ENCODE results near the gene COQ8A. TPM values are rescaled to one million over a fixed set of nuclear protein-coding genes. Genes with fewer than 3 reads are reported as not detected.
A peak's percentile ranks its signal among the peaks of the same experiment; 100 is the strongest.
"Not testable (repeated sequence)": the region's sequence is repeated elsewhere in the genome, so short reads cannot be mapped to it uniquely, and the experiment has no call there.

Gene COQ8A
- total RNA-seq, 1 experiment from 2014 or later = 7.7 TPM

DNA sequence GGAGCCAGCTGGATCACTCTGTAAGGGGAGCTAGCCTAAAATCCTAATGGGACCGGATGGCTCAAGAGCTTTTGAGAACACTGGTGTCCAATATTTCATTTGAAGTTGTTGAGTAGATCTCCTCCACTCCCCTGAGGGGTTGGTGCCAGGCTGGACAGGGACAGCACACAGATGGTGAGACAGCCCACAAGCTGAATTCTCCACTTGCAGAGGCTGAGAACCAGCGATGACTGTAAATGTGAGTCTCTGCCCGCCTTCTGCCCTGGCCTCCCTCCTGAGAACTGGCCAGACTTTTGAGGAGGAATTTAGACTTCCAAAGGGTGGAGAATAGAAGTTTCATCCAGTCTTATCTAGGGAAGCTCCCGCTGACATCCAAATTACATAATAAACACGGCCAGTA lies 20.5 kb upstream of the COQ8A start:
- DNase-seq (ENCODE audit: low read depth) = no peak

DNA sequence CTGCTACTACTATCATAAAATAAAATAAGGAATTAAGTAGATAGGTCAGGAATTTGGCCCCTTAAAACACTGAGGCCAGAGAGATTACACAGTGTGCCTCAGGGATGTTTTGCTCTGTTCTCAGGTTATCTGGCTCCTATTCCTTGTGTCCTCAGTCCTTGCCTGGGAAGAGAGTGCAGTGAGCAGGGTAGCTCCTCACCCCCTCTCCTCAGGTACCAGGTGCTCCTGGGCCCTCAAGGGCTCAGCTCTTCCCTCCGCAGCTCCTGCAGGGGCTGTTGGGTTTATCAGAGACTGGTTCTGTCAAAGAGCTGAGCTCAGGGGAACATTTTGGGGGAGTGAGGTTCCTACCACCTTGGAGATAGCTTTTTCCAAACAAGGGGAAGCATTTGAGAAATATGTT lies 20.1 kb upstream of the COQ8A start:
- in situ Hi-C loops (cut with HindIII; ENCODE audit: low pct_unique_long_range_greater_than_20kb, low sequenced_read_pairs) = no loop called here
- DNase-seq (ENCODE audit: low read depth) = no peak

More for the DNA sequence above, 20.5 kb upstream of the COQ8A start:
- in situ Hi-C loops (cut with HindIII; ENCODE audit: low pct_unique_long_range_greater_than_20kb, low sequenced_read_pairs) = no loop called here

DNA sequence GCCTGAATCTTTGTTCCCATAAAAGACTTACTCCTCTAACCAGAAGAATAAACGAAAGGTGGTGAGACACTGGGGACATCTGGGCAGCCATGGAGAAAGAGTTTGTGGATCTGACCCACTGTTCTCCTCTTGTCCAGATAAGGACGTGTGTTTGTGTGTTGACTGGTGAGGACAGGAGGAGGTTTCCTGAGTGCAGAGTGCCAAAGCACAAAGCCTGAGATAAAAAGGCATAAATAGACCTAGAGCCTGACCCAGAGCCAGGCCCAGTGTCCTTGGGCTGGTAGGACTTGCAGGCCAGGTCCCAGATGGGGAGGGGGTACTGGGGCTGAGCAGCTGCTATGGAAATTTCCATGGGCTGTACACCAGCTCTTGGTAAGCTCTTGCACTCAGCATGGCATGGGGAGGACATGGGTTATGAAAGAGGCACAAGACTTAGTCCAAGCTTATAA lies 19.6 kb upstream of the COQ8A start:
- in situ Hi-C loops (cut with HindIII; ENCODE audit: low pct_unique_long_range_greater_than_20kb, low sequenced_read_pairs) = no loop called here
- DNase-seq (ENCODE audit: low read depth) = no peak

DNA sequence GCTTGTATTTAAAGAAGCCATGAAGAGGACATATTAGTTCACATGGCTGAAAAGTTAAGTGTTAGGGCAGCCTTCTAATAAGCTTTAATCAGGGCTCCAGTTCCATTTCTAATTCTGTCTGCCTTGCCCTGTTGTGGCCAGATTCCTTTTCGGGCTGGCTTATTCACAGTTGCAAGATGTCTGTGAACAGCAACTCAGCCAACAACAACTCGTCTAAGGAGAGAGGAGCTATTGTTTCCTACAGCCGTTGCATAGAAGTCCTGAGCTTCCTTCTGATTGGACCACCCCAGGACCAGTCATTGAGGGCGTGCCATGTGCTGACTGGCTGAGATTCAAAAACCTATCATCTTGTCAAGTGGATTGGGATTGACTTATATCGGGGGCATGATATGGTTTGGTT lies 18.6 kb upstream of the COQ8A start:
- no peak for DNase-seq (ENCODE audit: low read depth)
- in situ Hi-C loops (cut with HindIII; ENCODE audit: low pct_unique_long_range_greater_than_20kb, low sequenced_read_pairs) = no loop called here

DNA sequence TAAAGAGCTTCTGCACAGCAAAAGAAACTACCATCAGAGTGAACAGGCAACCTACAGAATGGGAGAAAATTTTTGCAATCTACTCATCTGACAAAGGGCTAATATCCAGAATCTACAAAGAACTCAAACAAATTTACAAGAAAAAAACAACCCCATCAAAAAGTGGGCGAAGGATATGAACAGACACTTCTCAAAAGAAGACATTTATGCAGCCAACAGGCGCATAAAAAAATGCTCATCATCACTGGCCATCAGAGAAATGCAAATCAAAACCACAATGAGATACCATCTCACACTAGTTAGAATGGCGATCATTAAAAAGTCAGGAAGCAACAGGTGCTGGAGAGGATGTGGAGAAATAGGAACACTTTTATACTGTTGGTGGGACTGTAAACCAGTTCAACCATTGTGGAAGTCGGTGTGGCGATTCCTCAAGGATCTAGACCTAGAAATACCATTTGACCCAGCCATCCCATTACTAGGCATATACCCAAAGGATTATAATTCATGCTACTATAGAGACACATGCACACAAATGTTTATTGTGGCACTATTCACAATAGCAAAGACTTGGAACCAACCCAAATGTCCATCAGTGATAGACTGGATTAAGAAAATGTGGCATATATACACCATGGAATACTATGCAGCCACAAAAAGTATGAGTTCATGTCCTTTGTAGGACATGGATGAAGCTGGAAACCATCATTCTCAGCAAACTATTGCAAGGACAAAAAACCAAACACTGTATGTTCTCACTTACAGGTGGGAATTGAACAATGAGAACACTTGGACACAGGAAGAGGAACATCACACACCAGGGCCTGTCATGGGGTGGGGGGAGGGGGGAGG lies 10.6 kb upstream of the COQ8A start:
- in situ Hi-C loops (cut with HindIII; ENCODE audit: low pct_unique_long_range_greater_than_20kb, low sequenced_read_pairs); DNase-seq (ENCODE audit: low read depth): not testable (repeated sequence)

DNA sequence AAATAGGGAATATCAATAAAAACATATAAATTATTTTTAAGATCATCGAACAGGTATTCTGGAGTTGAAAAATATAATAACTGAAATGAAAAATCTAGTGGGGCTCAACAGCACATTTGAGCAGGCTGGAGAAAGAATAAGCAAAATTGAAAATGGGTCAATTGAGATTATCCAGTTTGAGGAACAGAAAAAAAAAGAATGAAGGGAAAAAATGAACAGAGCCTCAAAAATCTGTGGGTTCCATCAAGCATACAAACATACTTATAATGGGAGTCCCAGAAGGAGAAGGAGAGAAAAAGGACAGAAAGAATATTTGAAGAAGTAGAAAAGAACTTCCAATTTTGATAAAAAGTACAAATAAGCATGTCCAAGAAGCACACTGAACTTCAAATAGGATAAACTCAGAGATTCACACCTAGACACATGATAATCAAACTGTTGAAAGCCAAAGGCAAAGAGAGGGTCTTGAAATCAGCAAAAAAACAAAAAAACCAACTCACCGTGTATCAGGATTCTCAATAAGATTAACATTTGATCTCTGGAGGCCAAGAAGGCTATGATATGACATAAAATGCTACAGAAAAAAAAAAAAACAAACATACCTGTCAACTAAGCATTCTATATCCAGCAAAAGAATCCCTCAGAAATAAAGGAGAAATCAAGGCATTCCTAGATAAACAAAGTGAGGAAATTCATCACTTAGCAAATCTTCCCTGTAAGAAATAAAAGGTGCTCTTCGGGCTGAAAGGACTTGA lies 5.4 kb upstream of the COQ8A start:
- peak; percentile 26 for DNase-seq (ENCODE audit: low read depth)
- in situ Hi-C loops (cut with HindIII; ENCODE audit: low pct_unique_long_range_greater_than_20kb, low sequenced_read_pairs) = no loop called here

DNA sequence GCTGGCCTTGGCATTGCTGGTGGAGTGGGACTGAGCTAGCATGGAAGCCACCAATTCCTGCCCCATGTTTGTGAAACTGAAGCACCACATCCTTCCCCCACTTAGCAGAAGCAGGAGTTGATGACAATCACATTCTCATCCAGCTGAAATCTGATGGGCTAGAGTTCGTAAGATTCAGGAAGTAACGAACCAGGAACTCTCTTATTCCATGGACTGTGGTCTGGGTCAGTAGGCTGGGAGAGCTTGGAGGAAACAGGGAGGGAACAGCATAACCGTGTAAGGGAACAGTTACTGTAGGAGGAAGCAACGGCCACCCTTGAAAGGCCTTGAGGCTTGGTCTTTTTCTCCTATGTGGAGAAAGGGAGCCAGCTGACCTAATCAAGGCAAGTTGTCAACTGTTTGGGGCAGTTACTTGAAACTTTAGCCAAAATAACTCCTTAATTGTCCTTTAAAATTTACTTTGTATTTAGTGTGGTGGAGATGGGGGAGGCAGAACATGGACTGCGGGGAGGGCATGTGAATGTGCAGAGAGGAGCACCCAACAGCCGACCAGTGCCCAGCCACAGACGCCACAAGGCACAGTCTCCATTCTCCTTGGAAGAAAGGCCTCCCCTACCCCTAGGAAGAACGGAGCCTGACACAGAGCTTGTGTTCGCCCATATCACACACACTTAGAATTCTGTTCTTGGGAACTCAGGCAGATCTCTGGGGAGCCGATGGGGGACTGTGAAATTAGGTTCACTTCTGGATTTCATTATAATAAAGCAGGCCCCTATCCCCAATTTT lies 2.0 kb upstream of the COQ8A start:
- DNase-seq (ENCODE audit: low read depth) = no peak
- in situ Hi-C loops (cut with HindIII; ENCODE audit: low pct_unique_long_range_greater_than_20kb, low sequenced_read_pairs) = no loop called here

DNA sequence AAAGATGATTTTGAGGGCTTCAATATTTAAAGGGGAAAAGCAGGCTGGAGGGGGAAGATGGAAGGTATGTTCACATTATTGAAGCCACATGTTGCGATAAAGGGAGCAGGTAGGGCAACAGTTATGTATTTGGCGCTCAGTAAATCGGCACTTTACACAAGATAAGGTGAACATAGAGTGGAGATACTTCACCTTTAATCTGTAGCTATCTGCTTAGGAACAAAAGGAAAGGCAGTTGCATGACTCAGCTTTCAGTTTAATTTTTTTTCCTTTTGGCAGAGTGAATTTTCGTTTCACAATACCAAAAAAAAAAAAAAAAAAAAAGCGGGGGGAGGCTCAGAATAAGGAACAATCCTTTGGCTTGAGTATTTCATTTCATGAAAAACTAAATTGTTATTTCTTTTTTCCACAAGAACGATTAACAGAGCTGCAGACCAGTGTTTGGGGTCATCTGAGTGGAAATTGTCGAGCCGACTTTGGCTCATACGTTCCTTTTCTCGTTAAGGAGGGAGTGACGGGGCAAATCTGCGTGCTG lies 1.1 kb upstream of the COQ8A start:
- DNase-seq (ENCODE audit: low read depth) = peak; percentile 65
- in situ Hi-C loops (cut with HindIII; ENCODE audit: low pct_unique_long_range_greater_than_20kb, low sequenced_read_pairs) = no loop called here

DNA sequence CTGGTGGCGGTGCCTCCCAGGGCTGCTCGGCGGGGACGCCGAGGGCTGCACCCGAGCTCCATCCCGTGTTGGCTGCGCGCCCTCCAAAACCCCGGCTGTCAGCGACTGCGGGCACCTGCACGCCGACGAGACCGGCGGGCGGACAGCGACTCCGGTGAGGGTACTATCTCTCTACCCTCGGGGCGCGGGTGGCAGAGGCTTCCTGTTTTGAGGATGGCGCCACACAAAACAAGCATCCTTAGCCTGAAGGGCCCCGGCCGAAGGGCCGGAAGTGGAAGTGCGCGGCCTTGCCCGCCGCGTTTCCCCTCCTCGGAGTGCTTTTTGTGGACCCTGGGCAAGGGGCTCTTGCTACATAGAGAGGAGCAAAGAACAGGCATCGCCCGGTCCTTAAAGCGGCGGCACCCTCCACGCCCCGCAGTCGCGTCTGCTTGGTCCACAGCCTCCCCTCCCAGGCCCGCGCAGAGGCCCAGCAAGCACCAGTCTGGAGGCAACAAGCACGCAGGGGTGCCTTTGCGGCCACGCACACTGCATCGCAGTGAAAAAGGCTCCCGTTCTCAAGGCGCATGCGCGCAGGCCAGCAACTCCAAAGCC lies 561 bp upstream of the COQ8A start:
- in situ Hi-C loops (cut with HindIII; ENCODE audit: low pct_unique_long_range_greater_than_20kb, low sequenced_read_pairs) = no loop called here
- DNase-seq (ENCODE audit: low read depth) = no peak

DNA sequence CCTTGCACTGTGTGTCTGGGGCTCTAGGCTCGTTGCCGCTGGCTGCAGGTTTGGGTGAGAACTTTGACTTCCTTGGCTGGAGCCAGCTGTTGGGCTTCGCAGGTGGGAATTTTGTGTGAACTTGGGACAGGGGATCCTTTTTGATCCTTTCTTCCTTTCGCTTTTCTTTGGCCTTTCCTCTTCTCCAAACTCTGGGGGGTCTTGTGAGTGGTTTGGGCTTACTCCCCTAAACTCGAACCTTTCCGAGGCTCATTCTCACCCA lies 643 bp downstream of the COQ8A start:
- DNase-seq (ENCODE audit: low read depth) = no peak
- in situ Hi-C loops (cut with HindIII; ENCODE audit: low pct_unique_long_range_greater_than_20kb, low sequenced_read_pairs) = no loop called here

DNA sequence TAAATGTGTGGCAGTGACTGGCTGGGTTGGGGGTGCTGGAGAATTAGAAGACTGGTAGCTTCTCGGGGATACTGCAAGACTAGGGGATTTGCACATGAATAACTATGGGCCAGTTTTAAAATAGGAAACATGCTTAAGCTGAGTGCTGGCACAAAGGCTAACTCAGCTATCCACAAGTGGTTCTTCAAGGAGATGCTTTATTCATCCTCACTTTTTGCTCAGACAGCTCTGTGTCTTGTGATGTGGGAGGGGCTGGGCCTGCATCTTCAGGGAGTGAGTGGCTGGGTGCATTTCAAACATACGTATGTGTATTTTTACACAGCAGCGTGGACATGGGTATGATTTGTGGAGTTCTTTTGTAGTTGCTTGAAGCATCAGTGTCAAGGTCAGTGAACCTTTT lies 2.3 kb downstream of the COQ8A start:
- DNase-seq (ENCODE audit: low read depth) = no peak

DNA sequence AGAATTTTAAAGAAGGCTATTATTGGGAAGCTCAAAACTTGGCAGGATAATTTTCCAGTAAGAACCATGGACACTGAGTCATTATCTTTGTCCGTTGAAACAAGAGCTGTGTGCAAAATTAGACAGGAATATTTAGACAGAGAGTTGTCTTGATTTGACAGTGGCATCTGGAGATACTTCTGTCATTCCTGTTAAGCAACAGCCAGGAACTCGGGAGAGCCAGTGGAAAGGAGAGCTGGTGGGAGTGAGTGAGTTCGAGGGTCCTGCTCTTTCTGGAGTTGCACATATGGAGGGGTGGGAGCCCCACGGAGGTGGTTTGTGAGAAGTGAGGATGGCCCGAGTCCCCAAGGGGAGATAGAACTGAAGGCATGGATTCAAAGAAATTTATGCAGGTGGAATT lies 3.1 kb downstream of the COQ8A start:
- DNase-seq (ENCODE audit: low read depth) = no peak
- in situ Hi-C loops (cut with HindIII; ENCODE audit: low pct_unique_long_range_greater_than_20kb, low sequenced_read_pairs) = no loop called here

More for the DNA sequence above, 2.3 kb downstream of the COQ8A start:
- in situ Hi-C loops (cut with HindIII; ENCODE audit: low pct_unique_long_range_greater_than_20kb, low sequenced_read_pairs) = no loop called here

DNA sequence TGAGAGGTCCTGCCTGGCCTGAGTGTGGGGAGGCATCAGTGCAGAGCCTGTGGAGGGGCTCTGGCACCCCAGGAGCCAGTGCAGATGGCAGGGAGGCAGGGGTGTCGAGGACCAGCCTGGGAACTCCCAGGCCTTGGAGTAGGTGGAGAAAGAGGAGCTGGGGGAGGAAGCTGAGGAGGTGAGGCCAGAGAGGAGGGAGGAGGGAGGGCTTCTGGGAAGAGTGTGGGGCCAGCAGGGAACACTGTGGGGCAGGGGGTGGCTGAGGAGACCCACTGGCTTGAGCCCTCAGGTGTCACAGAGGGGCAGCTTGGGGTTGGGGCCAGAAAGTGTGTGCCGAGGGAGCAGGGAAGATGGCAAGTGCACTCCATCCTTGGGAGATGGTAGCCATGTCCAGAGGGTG lies 3.8 kb downstream of the COQ8A start:
- DNase-seq (ENCODE audit: low read depth) = no peak
- in situ Hi-C loops (cut with HindIII; ENCODE audit: low pct_unique_long_range_greater_than_20kb, low sequenced_read_pairs) = no loop called here

DNA sequence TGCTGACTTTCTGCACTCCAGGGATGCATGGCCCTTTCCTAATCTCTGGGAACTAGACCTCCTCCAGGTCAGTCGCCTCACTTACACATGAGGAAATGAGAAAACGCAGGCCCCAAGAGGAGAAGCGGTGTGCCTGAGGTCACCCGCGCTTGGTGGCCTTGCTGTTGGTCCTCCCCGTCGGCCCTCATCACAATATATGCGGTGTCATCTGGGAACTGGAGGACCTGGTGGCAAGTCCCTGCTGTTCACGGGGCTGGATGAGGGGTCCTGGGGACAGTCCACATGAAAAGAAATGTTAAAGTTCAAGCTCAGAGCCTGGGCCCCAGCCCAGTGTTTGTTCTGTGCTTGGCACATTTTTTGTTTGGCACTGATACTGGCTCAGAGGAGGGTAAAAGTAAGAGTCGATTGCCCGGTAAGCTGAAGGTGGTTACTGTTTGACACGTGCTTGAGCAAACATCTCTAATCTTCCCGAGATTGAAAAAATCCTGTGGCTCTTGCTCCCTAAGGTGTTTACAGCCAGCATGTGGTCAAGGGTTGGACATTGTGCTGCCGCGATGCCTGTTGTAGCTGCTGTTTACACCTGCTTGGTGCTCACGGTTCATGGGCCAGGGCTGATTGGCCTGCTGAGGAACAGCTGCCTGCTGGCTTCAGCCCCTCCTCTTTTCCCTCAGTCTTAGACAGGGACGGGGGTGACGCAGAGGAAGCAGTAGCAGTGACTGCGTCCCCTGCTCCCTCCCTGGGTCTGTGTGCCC lies 5.2 kb downstream of the COQ8A start:
- DNase-seq (ENCODE audit: low read depth) = no peak
- in situ Hi-C loops (cut with HindIII; ENCODE audit: low pct_unique_long_range_greater_than_20kb, low sequenced_read_pairs) = no loop called here

DNA sequence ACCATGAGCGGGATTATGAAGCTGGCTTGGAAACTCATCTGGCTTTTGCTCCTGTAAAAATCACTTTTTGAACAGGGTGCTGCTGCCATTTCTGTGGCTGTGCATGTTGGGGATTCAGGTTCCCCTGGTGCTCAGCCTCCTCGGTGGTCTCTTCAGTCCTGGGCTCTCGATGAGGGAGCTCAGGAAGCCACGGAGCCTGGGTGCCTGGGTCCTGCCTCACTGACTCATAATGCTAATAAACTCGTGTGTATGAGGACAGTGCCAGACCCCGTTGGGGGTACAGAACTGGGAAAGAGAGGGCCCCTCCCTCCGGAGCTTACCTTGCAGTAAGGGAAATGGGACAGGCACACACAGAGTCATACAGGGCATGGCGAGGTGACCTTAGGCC lies 5.8 kb downstream of the COQ8A start:
- no peak for DNase-seq (ENCODE audit: low read depth)
- in situ Hi-C loops (cut with HindIII; ENCODE audit: low pct_unique_long_range_greater_than_20kb, low sequenced_read_pairs) = no loop called here

DNA sequence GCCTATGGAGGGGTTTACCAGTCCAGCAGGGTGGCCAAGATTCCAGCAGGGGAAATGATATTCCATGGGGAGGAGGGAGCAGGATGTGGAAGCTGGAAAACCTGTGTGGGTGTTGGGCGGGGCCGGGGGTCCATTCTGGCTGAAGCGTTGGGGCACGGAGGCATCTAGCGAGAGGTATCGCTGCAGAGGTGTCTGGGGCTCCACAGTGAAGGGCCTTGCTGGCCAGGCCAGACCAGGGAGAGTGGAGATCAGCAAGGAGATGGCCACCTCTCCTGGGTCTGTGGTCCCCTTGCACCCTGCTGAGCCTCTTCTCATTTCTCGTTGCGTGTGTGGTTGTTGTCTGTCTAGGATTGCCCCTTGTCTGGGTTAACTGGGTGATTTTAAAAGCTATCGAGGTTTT lies 6.2 kb downstream of the COQ8A start:
- DNase-seq (ENCODE audit: low read depth) = no peak
- in situ Hi-C loops (cut with HindIII; ENCODE audit: low pct_unique_long_range_greater_than_20kb, low sequenced_read_pairs) = no loop called here

DNA sequence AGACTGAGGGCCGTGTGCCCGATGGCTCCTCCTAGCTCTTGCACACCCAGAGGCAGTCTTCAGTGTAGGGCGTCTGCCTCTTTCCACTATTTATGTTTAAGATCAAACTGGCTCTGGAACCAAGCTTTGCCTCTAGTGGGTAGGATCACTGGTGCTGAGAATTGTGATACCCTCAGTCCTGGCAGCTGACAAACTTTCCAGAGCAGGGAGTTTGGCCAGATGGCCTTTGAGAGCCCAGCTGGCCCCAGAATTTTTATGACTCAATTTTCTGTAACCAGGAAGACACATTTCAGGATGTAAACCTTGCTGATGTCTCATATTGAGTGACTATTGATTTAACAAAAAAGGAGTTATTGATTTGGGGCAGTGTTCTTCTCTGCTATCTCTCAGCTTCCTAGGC lies 6.7 kb downstream of the COQ8A start:
- in situ Hi-C loops (cut with HindIII; ENCODE audit: low pct_unique_long_range_greater_than_20kb, low sequenced_read_pairs) = no loop called here
- no peak for DNase-seq (ENCODE audit: low read depth)

DNA sequence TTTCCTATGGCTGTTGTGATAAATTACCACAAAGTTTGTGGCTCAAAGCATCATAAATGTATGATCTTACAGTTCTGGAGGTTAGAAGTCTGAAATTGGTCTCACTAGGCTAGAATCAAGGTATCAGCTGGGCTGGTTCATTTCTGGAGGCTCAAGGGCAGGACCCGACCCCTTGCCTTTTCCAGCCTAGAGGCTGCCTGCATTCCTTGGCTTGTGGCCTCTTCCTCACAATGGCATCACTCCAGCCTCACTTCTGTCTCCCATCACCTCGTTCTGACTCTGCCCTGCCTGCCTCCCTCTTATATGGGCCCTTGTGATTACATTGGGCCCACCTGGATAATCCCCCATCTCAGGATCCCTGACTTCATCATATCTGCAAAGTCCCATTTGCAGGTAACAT lies 8.0 kb downstream of the COQ8A start:
- no peak for DNase-seq (ENCODE audit: low read depth)

More for the DNA sequence above, 8.0 kb downstream of the COQ8A start:
- in situ Hi-C loops (cut with HindIII; ENCODE audit: low pct_unique_long_range_greater_than_20kb, low sequenced_read_pairs) = no loop called here

Data from Caki2 (cell line).